HuH-7.5 (cell line): Measurements from ENCODE around the gene IL16.
"Not testable (repeated sequence)": the region's sequence is repeated elsewhere in the genome, so short reads cannot be mapped to it uniquely, and the experiment has no call there.

Source experiments
- DNase-seq: peaks from one replicate; pipeline ENCODE4 v3.0.0; 2011; ENCODE audit warnings: low spot score

IL16 gene

DNA sequence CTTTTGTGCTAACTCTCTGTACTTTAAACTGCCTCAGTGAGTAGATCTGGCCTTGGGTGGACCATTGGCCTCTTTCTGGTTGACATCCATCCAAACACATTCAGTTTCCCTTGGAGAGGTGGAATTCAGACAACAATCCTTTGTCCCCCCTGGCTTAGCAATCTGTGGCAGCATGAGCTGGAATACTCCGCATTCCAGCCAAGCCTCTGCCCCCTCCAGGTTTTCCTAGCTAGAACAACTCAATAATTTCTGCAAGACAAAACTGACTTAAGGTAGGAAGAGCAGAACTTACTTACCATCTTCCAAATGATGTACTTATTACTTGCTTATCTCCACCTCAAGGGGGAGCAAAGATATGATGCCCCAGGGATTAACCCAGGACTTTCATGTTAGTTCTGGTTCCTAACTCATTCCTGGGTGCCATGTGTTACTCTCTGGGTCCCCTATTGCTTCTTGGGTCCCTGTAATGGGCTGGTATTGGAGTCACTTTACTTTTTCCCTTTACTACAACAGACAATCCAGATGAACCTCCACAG, 21.8 kb upstream of the IL16 start:
- DNase-seq, result no peak

DNA sequence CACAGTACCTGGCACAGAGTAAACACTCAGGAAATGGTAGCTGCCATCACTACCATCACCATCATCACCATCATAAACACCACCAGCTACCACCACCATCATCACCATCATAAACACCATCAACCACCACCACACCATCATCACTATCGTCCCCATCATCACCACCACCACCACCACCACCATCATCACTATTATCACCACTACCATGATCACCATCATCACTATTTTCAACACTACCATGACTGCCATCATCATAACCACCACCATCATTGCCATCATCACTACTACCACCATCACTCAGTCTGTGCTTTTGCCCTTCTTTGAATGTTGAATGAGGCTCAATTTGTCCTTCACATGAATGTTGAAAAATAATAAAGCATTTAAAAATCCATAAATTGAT, 21.2 kb upstream of the IL16 start:
- no peak for DNase-seq

DNA sequence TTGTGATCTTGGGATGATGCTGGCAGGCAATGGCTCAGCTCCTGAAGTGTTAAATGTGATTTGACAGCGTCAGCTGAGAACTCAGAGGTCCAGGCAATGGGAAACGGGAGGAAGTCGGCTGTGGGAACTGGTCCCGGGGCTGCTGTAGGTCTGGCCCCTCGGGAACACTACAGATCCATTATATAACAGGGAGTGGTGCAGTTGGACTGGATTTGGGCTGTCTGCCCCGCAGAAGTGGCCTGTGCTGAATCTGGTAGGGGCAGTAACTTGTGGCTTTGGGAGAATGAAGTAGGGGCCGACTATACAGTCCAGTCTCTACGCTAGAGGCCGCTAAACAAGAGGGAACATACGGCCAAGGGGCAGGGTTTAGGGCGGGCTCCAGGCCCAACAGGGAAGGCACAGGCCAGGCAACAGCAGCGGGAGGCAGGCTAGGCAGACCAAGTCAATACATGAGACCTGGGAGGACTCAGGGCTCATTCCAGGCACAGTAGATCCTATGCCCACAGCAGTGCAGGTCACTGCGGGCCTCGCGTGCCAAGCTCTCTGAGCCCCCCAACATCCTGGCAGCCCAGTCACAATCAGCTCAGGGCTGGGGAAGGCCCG, 20.3 kb upstream of the IL16 start:
- no peak for DNase-seq

DNA sequence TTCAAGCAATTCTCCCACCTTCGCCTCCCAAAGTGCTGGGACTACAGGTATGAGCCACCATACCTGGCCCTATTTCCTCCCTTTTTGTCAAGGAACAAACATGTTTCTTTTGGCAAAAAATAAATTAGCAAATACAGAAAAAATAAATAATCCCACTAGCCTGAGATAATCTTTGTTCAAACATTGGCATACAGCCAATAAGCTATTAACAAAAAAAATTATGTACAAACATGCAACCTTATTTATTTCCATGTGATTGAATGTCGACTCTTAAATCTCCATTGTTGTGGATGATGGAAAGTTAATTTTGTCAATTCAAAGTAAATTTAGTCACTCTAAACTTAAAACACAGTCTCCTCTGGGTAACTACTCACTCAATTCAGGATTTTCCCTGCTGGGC, 18.3 kb upstream of the IL16 start:
- no peak for DNase-seq

DNA sequence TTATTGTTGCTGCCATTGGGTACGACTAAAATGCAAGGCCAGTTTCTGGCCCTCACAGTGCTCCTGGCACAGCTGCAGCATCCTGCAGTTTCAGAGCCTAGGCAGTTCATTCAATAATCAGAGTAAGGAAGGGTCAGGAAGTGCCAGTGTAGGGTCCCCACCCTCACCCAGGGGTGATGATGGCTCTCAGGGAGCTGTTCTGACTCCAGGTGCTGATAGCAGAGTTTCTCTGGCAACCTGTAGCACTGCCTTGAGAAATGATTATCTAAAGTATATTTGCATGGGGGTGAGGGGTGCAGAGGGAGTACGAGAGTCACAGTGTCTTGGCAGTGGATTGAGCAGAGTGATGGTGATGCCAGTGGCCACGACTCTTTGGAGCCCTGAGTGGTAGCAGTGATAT, 15.5 kb upstream of the IL16 start:
- DNase-seq, result no peak

DNA sequence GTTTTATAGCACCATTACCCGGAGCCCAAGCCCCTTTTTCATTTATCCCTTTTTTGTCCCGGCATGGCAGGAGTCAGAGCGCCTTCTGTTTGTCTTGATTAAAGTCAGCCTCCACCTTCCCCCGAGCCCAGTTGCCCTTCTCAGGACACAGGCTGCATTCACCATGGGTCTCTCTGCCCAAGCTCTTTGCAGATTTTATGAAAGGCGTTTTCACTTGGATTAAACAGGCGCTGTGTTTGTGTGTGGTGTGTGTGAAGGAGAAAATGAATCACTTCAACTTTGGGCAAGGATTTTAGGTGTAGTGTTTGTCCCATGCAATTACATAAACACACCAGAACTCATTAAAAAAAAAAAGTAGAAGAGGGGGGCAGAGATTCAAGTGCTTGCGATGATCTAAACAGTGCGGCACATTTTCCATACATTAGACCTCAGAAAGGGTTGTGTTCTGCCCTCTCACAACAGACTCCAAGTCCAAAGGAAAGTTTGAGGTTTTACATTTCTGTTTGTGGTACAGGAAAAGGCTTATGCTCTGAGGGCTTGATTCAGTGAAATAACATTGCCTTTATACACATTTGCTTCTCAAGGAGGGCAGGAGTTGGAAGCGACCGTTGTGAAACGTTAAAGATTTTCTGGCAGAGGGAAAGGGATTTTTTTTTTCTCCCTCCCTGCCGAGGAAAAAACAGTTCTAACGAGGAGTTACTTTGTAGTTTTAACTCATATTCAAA, 14.5 kb upstream of the IL16 start:
- DNase-seq, result no peak

DNA sequence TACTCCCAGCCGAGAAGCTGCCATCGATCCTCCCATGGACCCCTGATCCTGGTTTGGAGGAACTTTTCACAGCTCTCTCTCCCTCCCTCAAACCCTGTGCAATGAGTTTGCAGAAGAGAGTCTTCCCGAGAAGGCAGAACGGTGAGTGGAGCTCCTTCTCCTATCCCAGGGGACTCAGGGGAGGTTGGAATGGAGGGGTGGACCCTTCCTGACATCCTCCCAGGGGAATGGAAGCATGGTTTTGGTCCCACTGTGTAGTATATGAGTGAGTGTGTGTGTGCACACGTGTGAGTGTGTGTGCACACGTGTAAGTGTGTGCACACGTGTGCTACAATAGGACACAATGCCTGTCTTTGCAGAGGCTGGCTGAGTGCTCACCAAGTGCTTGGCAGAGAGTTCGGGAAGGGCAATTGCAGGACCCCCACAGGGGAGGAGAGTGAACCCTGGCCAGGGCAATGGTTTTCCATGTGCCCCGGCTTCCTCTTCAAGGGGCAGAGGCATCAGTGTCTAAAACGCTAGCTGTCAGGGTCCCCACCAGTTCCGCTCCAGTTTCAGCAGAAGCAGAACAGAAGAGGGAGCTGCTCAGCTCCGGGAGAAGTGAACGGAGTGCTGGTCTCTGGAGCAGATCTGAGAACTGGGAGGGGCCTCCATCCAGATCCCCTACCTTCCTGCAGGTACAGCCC, 13.8 kb upstream of the IL16 start:
- no peak for DNase-seq

DNA sequence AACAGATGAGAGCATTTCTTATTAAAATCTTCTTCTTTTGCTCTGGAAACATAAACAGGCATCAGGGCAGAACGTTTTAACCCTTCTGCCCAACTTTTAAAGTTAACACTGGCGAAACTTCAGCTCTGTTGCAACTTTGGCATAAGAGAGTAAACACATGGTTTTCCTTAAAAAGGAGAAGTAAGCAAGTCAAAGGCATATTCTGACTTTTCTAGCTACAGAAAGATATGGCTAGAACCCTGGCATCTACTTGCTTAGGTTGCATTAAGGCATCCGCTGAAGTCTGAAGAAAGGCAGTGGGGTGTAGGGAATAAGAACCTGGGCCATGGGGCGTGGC, 13.3 kb upstream of the IL16 start:
- no peak for DNase-seq

DNA sequence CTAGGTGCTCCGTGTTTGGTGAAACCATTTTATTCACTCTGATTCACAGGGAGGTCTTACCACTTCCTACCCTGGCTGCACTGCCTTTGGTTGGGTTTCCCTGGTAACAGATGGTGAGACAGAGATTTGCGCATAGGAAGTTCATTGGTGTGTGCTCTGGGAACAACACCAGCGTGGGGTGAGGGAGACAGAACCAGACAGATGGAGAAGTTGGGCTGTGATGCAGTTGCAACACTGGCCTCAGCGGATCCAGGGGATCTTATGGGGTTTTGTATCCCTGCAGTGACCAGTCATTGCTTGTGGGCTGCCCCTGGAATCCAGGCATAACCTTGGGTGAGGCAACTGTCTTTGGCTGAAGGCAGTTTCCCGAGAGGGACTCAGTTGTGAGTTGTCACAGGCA, 12.5 kb upstream of the IL16 start:
- DNase-seq, result no peak

DNA sequence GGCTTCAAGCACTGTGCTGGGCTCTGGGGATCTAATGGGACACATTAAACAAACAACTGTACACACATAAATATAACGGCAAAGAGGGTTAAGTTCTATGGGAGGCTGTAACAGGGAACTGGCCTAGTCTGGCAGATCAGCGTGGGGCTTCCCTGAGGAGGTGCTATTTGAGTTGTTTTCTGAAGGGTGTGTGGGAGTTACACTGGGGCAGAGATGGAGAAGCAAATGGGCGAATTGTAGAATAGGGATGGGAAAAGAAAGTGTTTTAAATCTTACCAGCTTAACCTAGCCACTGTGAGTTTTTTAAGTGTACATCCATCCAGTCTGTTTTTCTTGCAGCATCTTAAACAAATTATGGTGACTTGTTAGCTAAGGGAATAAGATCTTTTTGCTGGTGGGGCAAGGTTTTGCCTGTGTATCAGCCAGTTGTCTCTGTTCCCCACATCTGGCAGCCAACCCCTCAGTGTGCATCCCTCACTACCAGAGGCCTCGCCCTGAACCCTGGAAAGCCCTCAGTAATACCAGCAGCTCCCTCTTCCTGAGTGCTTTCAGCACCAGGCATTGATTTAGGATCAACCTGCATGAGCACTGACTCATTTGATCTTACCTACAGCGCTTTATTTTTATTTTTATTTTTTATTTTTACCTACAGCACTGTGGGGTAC, 10.9 kb upstream of the IL16 start:
- no peak for DNase-seq

DNA sequence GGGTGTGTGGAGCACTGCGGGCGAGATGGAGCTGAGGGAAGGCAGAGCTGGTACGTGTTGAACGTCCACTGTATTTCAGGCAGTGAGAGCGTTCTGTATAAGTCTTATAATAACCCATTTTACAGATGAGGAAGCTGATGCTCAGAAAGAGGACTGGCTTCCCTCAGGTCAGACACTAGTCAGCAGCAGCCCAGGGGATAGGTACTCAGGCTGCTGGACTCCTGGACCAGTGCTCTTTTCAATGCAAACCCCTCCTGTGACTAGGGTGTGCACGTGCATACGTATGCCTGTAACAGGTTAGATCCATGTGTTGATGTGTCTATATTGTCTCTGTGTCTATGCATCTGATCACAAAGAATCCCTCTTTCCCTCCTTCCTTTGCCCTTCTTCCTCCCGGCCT, 8.3 kb upstream of the IL16 start:
- no peak for DNase-seq

DNA sequence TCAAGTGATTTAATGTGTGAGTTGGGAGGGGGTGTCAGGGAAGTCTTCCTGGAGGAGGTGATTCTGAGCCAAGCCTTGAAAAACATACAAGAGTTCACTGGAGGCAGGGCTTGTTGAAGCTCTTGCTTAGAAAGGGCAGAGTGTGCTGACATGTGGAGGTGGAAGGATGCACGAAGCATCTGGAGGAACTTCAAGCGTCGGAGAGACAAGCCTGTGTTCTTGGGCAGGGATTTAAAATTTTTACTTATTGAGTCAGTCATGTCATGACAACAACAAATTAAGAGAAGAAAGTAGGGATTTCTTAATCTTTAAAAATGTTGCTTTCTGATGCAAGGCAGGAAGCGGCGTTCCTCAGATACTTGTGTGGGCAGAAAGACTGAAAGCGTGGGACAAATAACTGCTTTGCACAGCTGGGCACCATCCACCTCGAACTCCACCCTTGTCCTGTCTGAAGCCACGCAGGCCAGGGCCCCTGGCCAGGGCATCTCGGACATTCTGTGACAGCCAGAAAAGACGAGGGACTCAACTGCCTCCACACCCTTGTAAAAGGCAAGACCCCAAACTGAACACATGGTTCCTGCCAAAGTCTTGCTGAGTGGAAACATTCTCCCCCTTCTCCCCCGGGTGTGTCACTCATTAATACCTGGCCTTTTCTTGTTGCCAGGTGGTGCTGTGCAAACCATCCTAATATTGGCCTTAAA, 6.9 kb upstream of the IL16 start:
- DNase-seq, result no peak

DNA sequence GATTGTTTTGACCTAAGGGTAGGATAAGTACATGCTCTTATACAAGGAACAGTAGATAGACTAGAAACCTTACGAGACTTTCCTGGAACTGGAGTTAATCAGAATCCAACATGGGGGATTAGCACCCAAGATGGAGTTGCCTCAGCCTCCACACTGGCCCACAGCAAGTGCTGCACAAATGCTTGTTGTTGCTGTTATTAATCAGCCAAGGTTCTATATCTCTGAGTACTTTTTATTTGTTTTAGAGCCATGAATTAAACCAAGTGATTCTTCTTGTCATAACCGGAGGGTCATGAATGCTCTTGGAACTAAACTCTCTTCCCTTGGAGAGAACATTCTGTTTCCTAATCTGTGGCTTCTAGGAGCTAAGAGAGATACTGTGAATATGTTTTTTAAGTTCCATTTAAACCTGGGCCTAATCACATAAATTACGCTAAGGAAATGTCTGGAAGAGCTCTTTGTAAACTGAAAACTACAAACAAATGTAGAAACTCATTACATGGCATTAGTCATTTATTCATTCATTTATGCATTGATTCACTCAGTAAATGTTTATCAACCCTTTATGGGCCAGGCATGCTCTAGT, 5.7 kb upstream of the IL16 start:
- DNase-seq, result no peak

DNA sequence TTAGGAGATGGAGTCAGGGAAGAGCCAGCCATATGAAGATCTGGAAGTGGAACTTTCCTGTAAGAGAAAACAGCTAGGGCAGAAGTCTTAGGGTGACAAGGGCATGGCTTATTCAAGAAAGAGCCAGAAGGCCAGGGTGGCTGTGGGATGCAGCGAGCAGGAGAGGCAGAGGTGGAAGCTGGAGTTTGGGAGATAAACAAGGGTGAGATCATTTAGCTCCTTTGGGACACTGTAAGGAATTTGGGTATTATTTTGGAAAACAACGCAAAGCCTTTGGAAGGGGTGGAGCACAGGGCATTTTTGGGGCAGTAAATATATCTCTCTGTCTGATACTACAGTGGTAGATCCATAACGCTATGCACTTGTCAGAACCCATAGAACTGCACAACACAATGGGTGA, 5.0 kb upstream of the IL16 start:
- no peak for DNase-seq

DNA sequence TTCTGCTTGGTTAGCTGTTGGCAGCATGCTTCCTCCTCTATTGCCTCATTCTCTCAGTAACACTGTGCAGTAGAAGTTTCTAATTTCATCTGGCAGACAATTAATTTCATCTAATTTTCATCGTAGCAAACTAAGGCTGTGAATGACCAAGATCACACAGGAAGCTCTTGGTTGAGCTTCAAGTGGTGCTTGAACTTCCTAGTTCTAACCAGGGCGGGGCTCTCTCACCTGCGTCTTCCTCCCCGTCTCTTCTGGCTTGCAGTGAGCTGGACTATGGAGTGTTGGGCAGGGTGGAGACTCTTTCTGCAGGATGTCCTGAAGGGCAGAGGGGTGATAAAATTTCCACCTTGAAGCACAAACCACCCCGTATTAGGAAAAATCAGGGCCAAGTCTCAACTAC, 2.0 kb upstream of the IL16 start:
- no peak for DNase-seq

DNA sequence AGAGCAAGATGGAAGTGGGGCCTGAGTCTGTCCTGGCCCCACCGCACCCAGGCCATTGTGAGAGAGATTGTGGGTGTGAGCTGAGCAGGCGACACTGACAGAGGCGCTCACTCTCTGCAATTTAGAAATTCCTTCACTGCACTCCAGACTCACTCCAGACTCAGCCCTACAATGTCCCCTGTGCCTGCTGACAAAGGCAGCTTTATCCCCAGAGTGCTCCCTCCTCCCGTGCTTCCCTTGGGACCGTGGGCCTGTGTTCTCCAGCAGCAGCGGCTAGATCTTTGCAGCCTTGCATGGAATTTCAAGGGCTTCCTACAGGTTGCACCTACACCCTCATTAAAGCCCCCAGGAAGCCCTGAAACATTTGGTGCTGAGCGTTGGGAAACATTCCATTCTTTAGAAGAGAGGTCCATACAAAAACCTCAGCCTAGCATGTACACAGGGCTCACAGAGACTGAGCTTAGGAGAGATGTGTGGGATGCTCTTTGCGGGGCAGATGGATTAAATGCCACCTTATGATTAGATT, 1.3 kb upstream of the IL16 start:
- DNase-seq, result no peak

DNA sequence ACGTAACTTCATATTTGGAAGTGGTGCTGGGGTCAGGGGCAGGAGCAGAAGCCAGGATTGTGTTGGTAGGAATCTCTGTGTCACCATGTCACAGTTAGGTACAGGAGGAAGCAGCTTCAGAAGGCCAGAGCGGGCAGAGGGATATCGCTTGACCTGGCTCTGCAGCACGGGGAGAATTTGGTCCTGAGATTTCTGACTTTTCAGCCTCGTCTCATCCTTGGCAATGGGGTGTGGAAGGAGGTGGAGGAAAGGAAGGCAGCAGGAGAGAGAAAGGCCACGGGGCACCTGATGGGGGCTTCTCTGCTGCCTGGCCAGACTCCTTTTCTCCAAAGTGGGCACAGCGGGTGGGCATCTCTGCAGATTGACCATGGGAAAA, 564 bp downstream of the IL16 start:
- no peak for DNase-seq

DNA sequence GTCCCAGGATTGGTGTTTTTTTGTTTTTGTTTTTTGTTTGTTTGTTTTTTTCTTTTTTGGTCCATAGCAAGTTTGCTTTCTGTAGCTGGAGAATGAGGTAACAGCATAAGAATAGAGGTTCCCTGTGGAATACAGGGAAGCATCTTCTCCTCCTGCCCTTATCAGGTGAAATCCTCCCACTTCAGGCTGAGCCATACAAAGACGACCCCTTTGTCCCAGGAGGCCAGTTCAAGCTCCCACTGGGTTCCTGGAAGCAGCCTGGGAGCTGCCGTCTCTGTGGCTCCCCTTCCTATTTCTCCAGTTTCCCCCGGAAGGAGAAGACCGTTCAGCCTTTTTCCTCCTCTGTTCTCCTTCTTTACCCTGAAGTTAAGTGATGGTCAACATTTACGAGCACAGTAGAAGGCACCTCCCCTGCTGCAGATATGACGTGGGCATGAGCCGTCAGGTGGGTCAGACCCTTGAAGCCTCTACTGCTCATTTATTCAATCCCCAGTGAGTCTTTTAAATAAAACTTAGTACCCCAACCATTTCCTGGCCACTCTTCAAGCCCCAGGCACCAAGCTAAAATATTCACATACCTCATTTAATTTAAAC, 1.1 kb downstream of the IL16 start:
- DNase-seq, result no peak

DNA sequence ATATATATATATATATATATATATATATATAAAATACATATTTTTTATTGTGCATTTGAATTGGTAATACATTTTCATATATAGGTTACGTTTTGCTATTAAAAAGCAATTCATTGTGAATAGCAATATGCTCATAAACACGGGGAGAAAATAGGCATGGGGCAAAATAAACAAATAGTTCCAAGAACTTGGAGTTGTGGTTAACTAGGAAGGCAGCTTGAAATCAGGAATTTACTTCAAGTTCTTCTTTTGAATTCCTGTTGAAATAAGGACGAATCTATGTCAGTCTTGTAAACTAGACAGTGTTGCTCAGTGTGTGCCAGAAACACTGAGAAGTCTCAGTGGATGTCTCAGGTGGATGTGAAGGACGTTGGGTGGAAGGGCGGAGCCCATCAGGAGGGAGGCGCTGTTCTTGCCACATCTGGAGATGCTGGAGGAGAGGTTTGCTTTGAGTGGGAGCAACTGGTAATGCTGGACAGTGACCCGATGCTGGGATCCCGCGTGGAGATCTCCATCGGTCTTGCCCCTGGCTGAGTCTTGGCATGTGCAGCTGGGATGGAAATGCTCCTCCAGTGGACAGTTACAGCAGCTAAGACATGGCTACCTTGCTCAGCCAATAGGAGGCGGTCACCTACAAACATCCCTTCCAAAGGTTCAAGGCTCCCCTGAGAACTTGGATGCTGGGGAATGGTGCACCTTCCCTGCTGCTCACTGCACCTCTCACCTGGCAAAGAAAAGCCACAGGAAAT, 2.5 kb downstream of the IL16 start:
- no peak for DNase-seq

DNA sequence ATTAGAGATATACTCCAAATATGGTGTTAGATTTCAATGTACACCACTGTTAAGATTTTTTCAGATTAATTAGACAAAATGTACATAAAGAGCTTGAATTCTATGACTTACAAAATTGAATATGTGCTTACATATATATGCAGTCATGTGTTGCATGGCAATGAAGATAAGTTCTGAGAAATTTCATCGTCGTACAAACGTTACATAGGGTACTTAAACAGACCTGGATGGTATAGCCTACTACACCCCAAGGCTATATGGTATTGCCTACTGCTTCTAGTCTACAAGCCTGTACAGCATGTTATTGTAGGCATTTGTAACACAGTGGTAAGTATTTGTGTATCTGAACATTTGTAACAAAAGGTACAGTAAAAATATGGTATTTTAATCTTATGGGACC, 9.3 kb downstream of the IL16 start:
- no peak for DNase-seq

DNA sequence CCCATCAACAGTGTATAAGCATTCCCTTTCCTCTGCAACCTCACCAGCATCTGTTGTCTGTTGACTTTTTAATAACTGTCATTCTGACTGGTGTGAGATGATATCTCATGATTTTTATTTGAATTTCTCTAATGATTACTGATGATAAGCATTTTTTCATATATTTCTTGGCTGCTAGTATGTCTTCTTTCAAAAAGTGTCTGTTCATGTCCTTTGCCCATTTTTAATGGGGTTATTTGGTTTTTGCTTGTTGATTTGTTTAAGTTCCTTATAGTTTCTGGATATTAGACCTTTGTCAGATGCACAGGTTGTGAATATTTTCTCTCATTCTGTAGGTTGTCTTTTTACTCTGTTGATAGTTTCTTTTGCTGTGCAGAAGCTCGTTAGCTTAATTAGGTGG, 11.3 kb downstream of the IL16 start:
- not testable (repeated sequence) for DNase-seq
